Right renal cortex interstitium (tissue), 3 donors: ENCODE measurements around the gene NAGS. TPM values are rescaled to one million over a fixed set of nuclear protein-coding genes. Genes with fewer than 3 reads are reported as not detected.
"Not testable (repeated sequence)": the region's sequence is repeated elsewhere in the genome, so short reads cannot be mapped to it uniquely, and the experiment has no call there.

Experiments
- DNase-seq, 3 donors: peaks; one replicate each; pipeline ENCODE4 v3.0.0-alpha.2; 2013; ENCODE audit warnings: low read depth in 3 of 3, low spot score in 2 of 3
- polyA plus RNA-seq, 3 donors: library from polyadenylated mRNA; unstranded; fragments of 120-200 nt; gene quantifications; one replicate each; pipeline ENCODE4 v1.2.1, GENCODE V29; 2013; ENCODE audit not compliant: insufficient read length in 3 of 3

The NAGS gene
- polyA plus RNA-seq, 3 donors: 2.2 to 3.2 (median 3.0) TPM

GRCh38 chr17:43983196-43983514, 21.3 kb upstream of the NAGS start:
- DNase-seq: no peak

- no peak for DNase-seq
Measured at GRCh38 chr17:43983515-43984411, 20.7 kb upstream of the NAGS start.

GRCh38 chr17:43984521-43984920, 19.9 kb upstream of the NAGS start:
- no peak for DNase-seq

- DNase-seq: no peak
Measured at GRCh38 chr17:43986225-43986981, 18.0 kb upstream of the NAGS start.

- no peak for DNase-seq
Measured at GRCh38 chr17:43987131-43988021, 17.0 kb upstream of the NAGS start.

GRCh38 chr17:43988301-43988700, 16.1 kb upstream of the NAGS start:
- DNase-seq: no peak

- no peak for DNase-seq
Measured at GRCh38 chr17:43992641-43993040, 11.8 kb upstream of the NAGS start.

- no peak for DNase-seq
Measured at GRCh38 chr17:43994272-43995149, 9.9 kb upstream of the NAGS start.

- no peak for DNase-seq
Measured at GRCh38 chr17:43995150-43995471, 9.3 kb upstream of the NAGS start.

GRCh38 chr17:43997180-43997579, 7.2 kb upstream of the NAGS start:
- not testable (repeated sequence) for DNase-seq

- DNase-seq: no peak
Measured at GRCh38 chr17:43998552-43998951, 5.9 kb upstream of the NAGS start.

- DNase-seq: no peak
Measured at GRCh38 chr17:43999024-43999423, 5.4 kb upstream of the NAGS start.

- DNase-seq: no peak
Measured at GRCh38 chr17:44000141-44000860, 4.1 kb upstream of the NAGS start.

GRCh38 chr17:44000871-44001460, 3.5 kb upstream of the NAGS start:
- no peak for DNase-seq

- no peak for DNase-seq
Measured at GRCh38 chr17:44001461-44001920, 2.9 kb upstream of the NAGS start.

- DNase-seq: no peak
Measured at GRCh38 chr17:44002141-44002848, 2.1 kb upstream of the NAGS start.

- no peak for DNase-seq
Measured at GRCh38 chr17:44004761-44005526, 522 bp downstream of the NAGS start.
